LNCaP clone FGC (cell line): ENCODE results near the gene HYAL1.
"Not testable (repeated sequence)": the region's sequence is repeated elsewhere in the genome, so short reads cannot be mapped to it uniquely, and the experiment has no call there.

ENCODE experiments used
- DNase-seq: peaks from one replicate; pipeline ENCODE4 v3.0.0-alpha.2; 2011; ENCODE audit warnings: low read depth
- H3K4me3 ChIP-seq: 2 replicates; pipeline ENCODE4 v1.5.1; 2011; ENCODE audit warnings: mild to moderate bottlenecking, low read depth, low read length, control low read depth
- CTCF ChIP-seq: IDR thresholded peaks from 2 replicates; pipeline ENCODE4 v1.5.1; 2012; ENCODE audit warnings: mild to moderate bottlenecking; ENCODE audit not compliant: control insufficient read depth, insufficient read depth; ENCODE audit errors: extremely low read depth

HYAL1 gene

GRCh38 chr3:50275141-50275995, 28.0 kb downstream of the HYAL1 start:
- H3K4me3 ChIP-seq = no peak overlapping the region
- TF ChIP-seq CTCF = no peak
- no peak for DNase-seq

GRCh38 chr3:50274371-50275104, 28.8 kb downstream of the HYAL1 start:
- TF ChIP-seq CTCF = peak; percentile 70
- H3K4me3 ChIP-seq = no peak overlapping the region
- DNase-seq = no peak

DNA sequence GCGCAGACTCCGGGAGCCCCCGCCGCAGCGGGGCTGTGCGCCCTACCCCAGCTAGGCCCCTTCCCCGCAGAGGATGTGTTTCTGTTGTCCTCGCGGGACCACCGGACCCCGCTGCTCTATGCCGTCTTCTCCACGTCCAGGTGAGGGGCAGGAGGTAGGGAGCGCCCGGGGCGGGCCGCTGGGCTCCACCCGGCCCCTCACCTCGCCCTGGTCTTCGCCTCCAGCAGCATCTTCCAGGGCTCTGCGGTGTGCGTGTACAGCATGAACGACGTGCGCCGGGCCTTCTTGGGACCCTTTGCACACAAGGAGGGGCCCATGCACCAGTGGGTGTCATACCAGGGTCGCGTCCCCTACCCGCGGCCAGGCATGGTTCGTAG, 29.7 kb downstream of the HYAL1 start:
- H3K4me3 ChIP-seq = no peak overlapping the region
- TF ChIP-seq CTCF = no peak
- DNase-seq = no peak

DNA sequence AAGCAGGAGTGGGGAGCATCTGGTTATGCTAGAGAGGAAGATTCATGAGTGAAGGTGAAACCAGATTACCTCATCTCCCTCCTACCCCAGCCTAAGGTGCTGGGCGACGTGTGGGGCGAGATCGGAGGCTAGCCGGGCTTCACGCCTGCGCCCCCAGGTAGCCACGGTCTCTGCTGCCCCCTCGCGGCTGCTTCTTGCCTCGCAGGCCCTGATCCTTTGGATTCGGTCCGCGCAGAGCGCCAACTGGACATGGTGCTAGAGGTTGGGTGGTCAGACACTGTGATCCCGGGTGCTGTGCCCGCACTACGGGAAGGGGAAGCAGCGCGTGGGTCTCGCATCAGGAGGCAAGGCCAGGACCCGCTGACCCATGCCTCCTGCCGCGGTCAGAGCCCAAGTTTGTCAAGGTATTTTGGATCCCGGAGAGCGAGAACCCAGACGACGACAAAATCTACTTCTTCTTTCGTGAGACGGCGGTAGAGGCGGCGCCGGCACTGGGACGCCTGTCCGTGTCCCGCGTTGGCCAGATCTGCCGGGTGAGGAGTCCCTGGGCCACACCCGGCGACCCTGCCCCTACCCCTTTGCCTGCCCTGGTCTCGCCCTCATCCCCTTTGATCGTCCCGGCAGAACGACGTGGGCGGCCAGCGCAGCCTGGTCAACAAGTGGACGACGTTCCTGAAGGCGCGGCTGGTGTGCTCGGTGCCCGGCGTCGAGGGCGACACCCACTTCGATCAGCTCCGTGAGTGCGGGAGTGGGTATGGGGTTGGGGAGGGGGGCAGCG, 30.3 kb downstream of the HYAL1 start:
- peak overlapping the region; percentile 42 for H3K4me3 ChIP-seq
- peak; percentile 33 for DNase-seq
- TF ChIP-seq CTCF = peak; percentile 95

DNA sequence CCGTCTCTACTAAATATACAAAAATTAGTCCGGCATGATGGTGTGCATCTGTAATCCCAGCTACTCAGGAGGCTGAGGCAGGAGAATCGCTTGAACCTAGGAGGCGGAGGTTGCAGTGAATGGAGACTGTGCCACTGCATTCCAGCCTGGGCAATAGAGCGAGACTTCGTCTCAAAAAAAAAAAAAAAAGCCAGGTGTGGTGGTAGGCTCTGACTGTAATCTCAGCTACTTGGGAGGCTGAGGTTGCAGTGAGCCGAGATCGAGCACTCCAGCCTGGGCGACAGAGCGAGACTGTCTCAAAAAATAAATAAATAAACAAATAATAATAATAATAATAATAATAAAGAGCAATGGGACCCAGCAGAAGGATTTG, 30.9 kb downstream of the HYAL1 start:
- DNase-seq, H3K4me3 ChIP-seq: not testable (repeated sequence)

DNA sequence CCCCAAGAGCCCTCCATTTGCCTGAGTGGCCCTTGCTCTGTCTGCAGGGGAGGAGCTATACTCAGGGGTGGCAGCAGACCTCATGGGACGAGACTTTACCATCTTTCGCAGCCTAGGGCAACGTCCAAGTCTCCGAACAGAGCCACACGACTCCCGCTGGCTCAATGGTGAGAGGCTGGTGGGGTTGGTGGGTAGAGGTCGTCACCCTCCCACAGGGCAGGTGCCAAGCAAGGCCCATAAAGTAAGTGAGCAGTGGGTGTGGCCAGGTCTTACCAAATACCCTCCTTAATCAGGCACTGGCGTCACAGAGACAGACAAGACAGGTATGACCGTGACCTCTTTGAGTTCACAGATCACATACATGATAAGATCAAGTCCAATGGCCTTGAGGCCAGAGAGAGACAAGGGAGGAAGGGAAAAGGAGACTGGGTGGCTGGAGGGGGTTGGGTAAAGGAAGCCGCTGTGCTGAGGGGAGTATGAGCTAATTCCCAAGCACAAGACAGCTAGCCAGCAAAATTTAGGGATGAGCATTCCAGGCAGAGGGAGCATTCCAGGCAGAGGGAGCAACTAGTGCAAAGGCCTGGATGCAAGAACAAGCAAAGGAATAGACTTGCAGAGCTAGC, 31.9 kb downstream of the HYAL1 start:
- TF ChIP-seq CTCF = no peak
- peak; percentile 54 for DNase-seq

More for the DNA sequence above, 31.9 kb downstream of the HYAL1 start:
- no peak overlapping the region for H3K4me3 ChIP-seq
